HTR-8/SVneo (cell line): Measurements from ENCODE around the gene TMEM212.
"Not testable (repeated sequence)": the region's sequence is repeated elsewhere in the genome, so short reads cannot be mapped to it uniquely, and the experiment has no call there.

Experiments
- DNase-seq: peaks from one replicate; pipeline ENCODE4 v3.0.0; 2011; ENCODE audit warnings: low spot score, mixed read lengths; ENCODE audit not compliant: insufficient read length
- FAIRE-seq: peaks from 2 replicates; lab custom pipeline; 2011; peaks lifted over from hg19 to GRCh38; lab: Jason Lieb, UNC

Gene TMEM212

GRCh38 chr3:171811913-171812335, 31.2 kb upstream of the TMEM212 start:
- FAIRE-seq (no peak), DNase-seq (no peak)

GRCh38 chr3:171812811-171813210, 30.3 kb upstream of the TMEM212 start:
- no peak for FAIRE-seq
- DNase-seq: no peak

GRCh38 chr3:171813278-171813896, 29.8 kb upstream of the TMEM212 start:
- DNase-seq: no peak
- no peak for FAIRE-seq

GRCh38 chr3:171813897-171814460, 29.2 kb upstream of the TMEM212 start:
- DNase-seq (no peak), FAIRE-seq (no peak)

- DNase-seq, FAIRE-seq: not testable (repeated sequence)
Observed at GRCh38 chr3:171814662-171815061, 28.5 kb upstream of the TMEM212 start.

- DNase-seq (no peak), FAIRE-seq (peak; percentile 42)
Observed at GRCh38 chr3:171815973-171816595, 27.1 kb upstream of the TMEM212 start.

- no peak for FAIRE-seq
- no peak for DNase-seq
Observed at GRCh38 chr3:171817074-171817800, 25.9 kb upstream of the TMEM212 start.

GRCh38 chr3:171821044-171821443, 22.1 kb upstream of the TMEM212 start:
- DNase-seq: no peak
- FAIRE-seq: no peak

- FAIRE-seq: no peak
- DNase-seq: no peak
Observed at GRCh38 chr3:171821778-171822358, 21.3 kb upstream of the TMEM212 start.

- FAIRE-seq (no peak), DNase-seq (no peak)
Observed at GRCh38 chr3:171822431-171823106, 20.6 kb upstream of the TMEM212 start.

GRCh38 chr3:171824116-171824515, 19.0 kb upstream of the TMEM212 start:
- DNase-seq (no peak), FAIRE-seq (no peak)

- FAIRE-seq: no peak
Observed at GRCh38 chr3:171824824-171825221, 18.3 kb upstream of the TMEM212 start.

GRCh38 chr3:171825222-171825828, 17.8 kb upstream of the TMEM212 start:
- DNase-seq: peak; percentile 41
- FAIRE-seq: no peak

More at GRCh38 chr3:171824824-171825221, 18.3 kb upstream of the TMEM212 start:
- no peak for DNase-seq

GRCh38 chr3:171827385-171827784, 15.8 kb upstream of the TMEM212 start:
- no peak for DNase-seq
- no peak for FAIRE-seq

- DNase-seq: no peak
Observed at GRCh38 chr3:171827836-171828458, 15.2 kb upstream of the TMEM212 start.

GRCh38 chr3:171828902-171829770, 14.0 kb upstream of the TMEM212 start:
- FAIRE-seq: no peak

More at GRCh38 chr3:171827836-171828458, 15.2 kb upstream of the TMEM212 start:
- no peak for FAIRE-seq

GRCh38 chr3:171829841-171830517, 13.2 kb upstream of the TMEM212 start:
- peak; percentile 70 for FAIRE-seq

More at GRCh38 chr3:171828902-171829770, 14.0 kb upstream of the TMEM212 start:
- no peak for DNase-seq

GRCh38 chr3:171830518-171830875, 12.7 kb upstream of the TMEM212 start:
- no peak for FAIRE-seq
- DNase-seq: no peak

More at GRCh38 chr3:171829841-171830517, 13.2 kb upstream of the TMEM212 start:
- peak; percentile 59 for DNase-seq
